Loucy (cell line): ENCODE results near the gene MCOLN2.

ENCODE experiments used
- CTCF ChIP-seq: fragments of 200-600 bp; sonication (generic); conservative IDR thresholded peaks from 2 replicates; pipeline ENCODE4 v1.5.1; 2014; ENCODE audit warnings: mild to moderate bottlenecking, antibody characterized with exemption, low read length
- EZH2phosphoT487 ChIP-seq: fragments of 200-600 bp; IDR thresholded peaks from 2 replicates; pipeline ENCODE4 v1.6.1; 2018; ENCODE audit warnings: antibody characterized with exemption, mild to moderate bottlenecking, moderate library complexity, borderline replicate concordance

- no peak for TF ChIP-seq CTCF
- no peak for TF ChIP-seq EZH2phosphoT487
Observed at GRCh38 chr1:85015826-85016225, 18.9 kb upstream of the MCOLN2 start.
